ENCODE data around the gene FBXL3.

Gene FBXL3

DNA sequence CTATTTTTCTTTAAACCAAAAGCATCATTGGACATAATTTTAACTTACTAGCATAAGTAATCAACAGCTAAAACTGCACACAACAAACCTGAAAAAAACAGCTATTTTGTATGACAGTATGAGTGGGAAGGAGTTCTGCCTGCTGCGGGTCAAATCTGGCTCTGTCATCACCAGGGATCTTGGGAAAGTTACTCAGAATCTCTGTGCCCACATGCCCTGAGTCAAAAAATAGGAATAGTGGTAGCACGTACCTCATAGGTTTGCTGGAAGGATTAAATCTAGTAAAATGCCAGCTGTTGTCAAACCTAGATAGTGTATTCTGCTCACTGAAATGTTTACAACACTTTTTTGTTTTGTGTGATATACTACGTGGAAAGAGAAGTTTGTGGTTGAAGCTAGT lies 33.9 kb downstream of the FBXL3 start:
- no peak for TF ChIP-seq CTCF (IDR thresholded peaks at IDR 0.05; ENCODE audit: control insufficient read depth, insufficient read depth, low read depth, low read length, missing control alignments)
- DNase-seq (ENCODE audit: low read depth) = no peak
- peak overlapping the region; percentile 95 for H3K4me3 ChIP-seq (ENCODE audit: control insufficient read depth, low read depth, low read length)

- peak overlapping the region; percentile 95 for H3K4me3 ChIP-seq (ENCODE audit: control insufficient read depth, low read depth, low read length)
- DNase-seq (ENCODE audit: low read depth) = no peak
- TF ChIP-seq CTCF (IDR thresholded peaks at IDR 0.05; ENCODE audit: control insufficient read depth, insufficient read depth, low read depth, low read length, missing control alignments) = no peak
These were observed 34.4 kb downstream of the FBXL3 start for GRCh38 chr13:76992548-76993001.

GRCh38 chr13:76991796-76992547 lies 35.0 kb downstream of the FBXL3 start, which contains the start of gene CLN5:
Gene CLN5, plus strand, starts transcription at chr13:76992081. Its CDS starts 18 bp downstream, at chr13:76992099.
- peak; percentile 58 for DNase-seq (ENCODE audit: low read depth)
- TF ChIP-seq CTCF (IDR thresholded peaks at IDR 0.05; ENCODE audit: control insufficient read depth, insufficient read depth, low read depth, low read length, missing control alignments) = no peak
- peak within 1 kb of the TSS; percentile 95 for H3K4me3 ChIP-seq (ENCODE audit: control insufficient read depth, low read depth, low read length)

- no peak for TF ChIP-seq CTCF (IDR thresholded peaks at IDR 0.05; ENCODE audit: control insufficient read depth, insufficient read depth, low read depth, low read length, missing control alignments)
- H3K4me3 ChIP-seq (ENCODE audit: control insufficient read depth, low read depth, low read length) = peak overlapping the region; percentile 95
- DNase-seq (ENCODE audit: low read depth) = no peak
These were observed 35.5 kb downstream of the FBXL3 start for GRCh38 chr13:76991432-76991795.

GRCh38 chr13:76983676-76984075 lies 43.3 kb downstream of the FBXL3 start:
- no peak overlapping the region for H3K4me3 ChIP-seq (ENCODE audit: control insufficient read depth, low read depth, low read length)
- no peak for DNase-seq (ENCODE audit: low read depth)
- no peak for TF ChIP-seq CTCF (IDR thresholded peaks at IDR 0.05; ENCODE audit: control insufficient read depth, insufficient read depth, low read depth, low read length, missing control alignments)

DNA sequence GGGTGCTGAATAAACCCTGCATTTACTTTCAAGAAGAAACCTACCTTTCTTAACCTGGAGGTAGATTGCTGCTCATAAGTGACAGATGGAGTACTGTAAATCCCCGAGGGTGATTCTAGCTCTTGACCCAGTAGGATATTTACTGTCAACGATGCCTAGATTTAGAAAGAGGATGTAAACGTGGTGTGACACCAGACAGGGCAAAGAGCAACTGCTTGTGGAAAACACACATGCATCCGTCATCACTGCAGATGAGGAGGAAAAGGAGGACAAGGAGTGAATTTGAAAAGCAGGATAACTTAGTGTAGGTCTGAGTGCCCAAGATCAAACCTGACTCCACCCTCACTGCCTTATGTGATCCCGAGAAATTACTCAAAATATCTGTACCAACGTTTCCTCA lies 44.9 kb downstream of the FBXL3 start:
- H3K4me3 ChIP-seq (ENCODE audit: control insufficient read depth, low read depth, low read length) = no peak overlapping the region
- no peak for DNase-seq (ENCODE audit: low read depth)
- no peak for TF ChIP-seq CTCF (IDR thresholded peaks at IDR 0.05; ENCODE audit: control insufficient read depth, insufficient read depth, low read depth, low read length, missing control alignments)

All from AG09309 (cell line).